GM19023 (cell line): ENCODE data around the gene FABP7.

Experiments used
- ATAC-seq: cut with Tn5 transposase; IDR thresholded peaks from one replicate; pipeline ENCODE4 v1.9.1; 2021; ENCODE audit warnings: mild to moderate bottlenecking, moderate library complexity; ENCODE audit not compliant: unreplicated experiment

The FABP7 gene

DNA sequence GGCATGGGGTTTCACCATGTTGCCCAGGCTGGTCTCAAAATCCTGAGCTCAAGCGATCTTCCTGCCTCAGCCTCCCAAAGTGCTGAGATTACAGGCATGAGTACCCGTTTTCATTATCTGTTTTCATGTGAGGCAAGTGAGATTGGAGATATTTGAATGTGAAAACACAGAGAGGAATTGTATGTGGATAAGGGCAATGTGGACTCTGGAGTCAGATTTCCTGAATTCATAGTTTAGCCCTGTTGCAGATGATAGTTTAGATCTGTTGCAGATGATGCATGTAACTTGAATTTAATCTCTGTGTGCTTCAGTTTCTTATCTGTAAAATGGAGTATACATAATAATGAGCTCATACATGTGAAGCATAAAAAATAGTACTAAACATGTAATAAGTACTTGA, 13.2 kb downstream of the FABP7 start:
- ATAC-seq: no peak

DNA sequence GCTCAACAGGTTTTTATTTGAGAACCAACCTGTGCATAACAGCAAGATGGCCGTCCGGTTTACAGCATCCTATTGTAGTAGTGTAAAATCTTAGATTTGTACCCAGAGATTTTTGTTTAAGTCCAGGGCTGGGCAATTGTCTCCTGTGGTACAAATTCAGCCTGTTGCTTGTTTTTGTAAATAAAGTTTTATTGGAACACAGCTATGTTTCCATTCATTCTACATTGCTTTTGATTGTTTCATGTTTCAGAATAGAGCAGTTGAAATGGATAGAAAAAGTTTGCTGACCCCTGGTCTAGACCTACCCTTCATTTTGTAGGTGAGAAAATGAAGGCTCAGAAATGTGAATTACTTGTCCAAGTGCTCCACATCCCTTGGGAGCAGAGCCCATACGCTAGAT, 18.0 kb downstream of the FABP7 start:
- ATAC-seq: no peak

DNA sequence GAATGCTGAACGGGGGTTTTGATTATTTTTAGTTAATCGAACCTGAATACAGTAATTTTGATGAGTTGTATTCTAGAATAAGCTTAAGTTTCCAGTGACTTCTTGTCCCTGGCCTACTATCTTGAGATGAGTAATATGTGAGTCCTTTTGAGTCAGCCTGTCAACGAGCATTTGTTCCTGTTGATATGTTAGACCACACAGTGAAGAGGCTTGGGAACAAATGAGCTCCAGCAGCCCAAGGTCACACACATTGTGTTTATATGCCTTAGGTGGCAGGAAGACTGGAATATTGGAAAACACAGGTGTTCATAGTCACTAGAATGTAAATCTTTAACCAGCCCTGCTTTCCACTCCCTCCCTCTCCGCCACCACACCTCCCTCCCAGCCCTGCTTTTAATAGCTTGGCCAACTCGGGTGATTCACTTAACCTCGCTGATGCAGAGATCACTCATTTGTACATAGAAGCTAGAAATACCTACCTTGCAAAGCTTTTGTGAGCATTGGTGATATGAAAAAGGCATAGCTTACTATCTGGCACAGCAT, 18.7 kb downstream of the FABP7 start:
- peak; percentile 75 for ATAC-seq

DNA sequence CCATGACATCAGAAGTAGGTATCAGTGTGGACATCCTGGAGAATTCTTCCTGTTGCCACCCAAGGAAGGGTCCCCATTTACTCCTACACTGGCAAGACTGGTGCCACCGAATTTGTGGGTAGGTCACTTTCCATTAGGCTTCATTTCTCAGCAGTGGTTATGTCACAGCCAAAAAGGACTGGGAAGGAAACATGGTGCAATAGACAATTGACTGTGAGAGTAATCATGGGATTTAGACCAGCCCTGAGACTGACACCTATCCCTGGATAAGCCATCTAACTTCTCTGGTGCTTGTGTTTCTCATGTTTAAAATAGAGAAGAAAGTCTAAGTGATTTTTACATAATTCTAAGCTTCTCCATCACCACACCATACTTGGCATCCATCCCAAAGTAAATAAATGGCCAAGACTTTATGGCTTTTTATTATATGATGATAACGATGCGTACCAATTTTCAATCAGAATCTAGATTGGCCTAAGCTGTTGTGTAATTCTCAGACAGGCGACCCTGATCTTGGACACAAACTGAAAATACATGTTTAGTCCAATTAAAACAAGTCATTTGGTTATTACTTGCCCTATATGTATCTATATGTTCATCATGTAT, 19.7 kb downstream of the FABP7 start:
- ATAC-seq: no peak

DNA sequence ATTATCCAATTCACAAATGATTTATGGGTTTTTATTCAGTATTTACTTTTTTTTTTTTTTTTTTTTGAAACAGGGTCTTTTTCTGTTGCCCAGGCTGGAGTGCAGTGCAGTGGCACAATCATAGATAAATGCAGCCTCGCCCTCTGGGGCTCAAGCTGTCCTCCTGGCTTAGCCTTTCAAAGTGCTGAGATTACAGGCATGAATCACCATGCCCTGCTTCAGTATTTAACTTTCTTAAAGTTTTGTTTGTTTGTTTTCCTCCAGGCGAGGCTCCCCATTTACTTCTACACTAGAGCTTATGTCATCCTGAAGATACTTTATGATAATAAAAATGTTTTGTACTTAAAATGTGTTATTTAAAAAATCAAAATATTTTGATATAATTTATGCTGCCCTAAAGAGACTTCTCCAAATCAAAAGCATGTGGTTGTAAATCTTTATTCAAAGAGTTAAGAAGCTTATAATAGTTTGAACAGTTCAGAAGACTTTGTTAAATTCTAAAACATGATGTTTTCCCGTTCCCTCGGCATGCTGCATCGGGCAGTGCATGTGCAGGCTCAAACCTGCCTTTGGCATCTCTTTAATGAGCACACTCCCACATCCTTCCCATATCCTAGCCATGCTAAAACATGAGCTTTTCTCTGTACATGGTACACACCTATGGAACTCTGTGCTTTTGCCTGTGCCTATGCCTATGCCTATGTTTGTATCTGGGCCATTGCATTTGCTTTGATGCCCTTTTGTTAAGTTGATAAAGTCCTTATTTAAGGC, 20.6 kb downstream of the FABP7 start:
- no peak for ATAC-seq

DNA sequence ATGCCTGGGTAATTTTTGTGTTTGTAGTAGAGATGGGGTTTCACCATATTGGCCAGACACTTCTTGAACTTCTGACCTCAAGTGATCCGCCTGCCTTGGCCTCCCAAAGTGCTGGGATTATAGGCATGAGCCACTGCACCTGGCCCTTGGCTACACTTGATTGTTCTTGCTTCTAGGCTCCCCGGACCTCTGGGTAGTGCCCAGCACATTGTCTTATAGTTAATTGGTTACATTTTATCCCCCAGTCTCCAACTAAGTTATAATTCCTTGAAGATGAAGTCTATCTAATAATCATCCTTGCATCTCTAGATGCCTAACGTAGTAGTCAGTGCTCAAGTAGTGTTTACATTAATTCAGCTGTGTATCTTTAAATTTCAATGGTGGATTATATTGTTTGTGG, 21.4 kb downstream of the FABP7 start:
- ATAC-seq: no peak

DNA sequence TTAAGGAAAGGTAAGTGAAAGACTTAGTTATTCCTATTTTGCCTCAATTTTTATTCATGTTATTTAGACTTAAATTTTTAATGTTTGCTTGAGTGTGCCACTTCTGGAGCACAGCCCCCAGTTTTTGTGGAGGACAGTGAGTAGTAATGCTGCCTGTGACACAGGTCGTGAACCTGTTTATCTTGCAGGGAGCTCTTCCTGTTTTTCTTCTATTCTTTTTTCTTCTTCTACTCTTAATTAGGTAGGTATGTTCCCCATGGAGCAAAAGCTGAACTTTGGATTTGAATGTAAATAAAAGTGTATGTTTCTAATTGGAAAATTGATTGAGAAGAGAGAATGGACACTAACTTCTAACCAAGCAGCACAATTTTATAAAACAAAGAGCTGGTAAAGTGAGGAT, 21.9 kb downstream of the FABP7 start:
- no peak for ATAC-seq

DNA sequence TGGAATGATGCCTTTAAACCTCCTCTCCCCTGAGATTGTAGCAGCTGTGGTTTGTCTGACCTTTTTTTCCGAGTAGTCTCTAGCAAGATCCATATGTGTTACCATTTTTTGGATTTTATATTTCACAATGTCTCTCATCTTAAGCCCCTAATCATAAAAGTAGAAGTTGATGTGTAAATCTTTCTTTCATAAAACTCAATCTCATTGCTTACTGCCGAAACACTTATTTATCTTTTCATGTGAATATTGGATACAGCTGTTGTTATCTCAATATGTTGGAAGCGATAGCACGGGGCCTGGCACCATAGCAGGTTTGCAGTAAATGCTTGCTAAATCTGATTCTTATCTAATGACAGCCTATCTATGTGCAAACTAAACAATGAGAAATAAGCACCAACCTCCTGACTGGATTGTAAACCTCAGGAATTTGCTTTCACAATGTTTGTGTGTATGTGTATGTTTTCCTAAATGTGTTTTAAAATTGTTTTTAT, 23.7 kb downstream of the FABP7 start:
- no peak for ATAC-seq

DNA sequence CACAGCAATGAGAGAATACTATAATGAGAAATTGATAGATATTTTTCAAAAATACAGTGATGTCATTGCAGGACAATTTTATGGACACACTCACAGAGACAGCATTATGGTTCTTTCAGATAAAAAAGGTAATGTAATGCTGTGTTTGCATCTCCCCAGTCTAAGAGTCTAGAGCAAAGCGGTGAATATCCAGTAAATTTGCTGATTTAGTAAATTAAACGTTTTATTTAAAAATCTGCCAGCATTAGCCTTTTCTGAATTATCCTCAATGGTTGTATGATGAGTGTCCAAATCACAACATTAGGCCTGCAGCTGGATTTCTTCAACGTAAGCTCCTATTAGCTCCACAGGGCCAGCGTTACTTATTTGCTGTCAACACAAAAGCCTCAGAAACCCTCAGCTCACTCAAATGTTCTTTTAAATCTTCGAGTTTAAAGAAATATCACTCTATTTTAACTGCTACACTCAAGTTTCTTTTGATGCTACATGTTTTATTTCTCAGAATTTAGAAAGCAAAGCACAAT, 25.5 kb downstream of the FABP7 start:
- ATAC-seq: no peak

DNA sequence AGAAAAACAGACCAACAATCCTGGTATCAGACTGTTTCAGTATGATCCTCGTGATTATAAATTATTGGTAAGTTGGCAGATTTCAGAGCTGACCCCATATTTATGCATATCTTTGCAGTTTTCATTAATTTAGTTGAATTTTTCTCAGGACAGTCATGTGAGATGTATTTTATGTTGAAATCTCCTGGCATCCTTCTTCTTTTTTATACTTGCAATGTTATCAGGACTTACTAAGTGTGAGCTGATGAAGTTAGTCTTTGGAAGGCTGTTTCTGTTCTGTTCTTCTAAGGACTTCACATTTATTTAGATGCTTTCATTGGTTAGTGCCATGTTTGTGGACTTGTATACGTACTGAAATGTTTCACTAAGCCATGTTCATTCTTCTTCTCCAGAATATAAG, 26.8 kb downstream of the FABP7 start:
- no peak for ATAC-seq

DNA sequence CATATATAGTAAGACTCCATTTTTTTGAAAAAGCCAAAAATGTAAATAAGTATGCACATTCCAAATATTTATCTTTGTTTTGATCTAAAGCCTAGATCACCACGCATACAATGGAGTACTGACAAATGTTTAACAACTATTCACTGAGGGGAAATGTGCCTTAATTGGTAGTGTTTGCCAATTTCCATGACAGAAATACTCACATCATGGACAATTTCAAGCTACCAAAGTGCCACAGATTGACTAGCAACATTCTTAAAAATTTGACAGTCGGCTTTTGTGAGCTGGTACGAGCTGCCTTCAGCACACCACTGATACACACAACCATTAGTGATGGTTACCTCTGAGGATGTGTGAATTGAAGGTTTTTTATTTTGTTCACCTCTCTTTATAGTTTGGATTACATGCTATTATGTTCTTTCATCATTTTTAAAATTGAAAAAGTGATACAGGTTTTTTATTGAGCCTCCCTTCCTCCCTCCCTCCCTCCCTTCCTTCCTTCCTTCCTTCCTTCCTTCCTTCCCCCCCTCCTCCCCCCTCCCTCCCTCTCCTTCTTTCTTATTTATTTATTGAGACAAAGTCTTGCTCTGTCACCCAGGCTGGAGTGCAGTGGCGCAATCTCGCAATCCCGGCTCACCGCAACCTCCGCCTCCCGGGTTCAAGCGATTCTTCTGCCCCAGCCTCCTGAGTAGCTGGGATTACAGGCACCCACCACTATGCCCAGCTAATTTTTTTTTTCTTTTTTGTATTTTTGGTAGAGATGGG, 28.8 kb downstream of the FABP7 start:
- no peak for ATAC-seq

DNA sequence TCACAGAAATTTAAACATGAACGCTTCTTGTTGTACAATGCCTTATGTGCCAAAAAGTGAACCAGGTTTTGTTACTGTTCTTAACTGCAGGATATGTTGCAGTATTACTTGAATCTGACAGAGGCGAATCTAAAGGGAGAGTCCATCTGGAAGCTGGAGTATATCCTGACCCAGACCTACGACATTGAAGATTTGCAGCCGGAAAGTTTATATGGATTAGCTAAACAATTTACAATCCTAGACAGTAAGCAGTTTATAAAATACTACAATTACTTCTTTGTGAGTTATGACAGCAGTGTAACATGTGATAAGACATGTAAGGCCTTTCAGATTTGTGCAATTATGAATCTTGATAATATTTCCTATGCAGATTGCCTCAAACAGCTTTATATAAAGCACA, 29.5 kb downstream of the FABP7 start:
- no peak for ATAC-seq

DNA sequence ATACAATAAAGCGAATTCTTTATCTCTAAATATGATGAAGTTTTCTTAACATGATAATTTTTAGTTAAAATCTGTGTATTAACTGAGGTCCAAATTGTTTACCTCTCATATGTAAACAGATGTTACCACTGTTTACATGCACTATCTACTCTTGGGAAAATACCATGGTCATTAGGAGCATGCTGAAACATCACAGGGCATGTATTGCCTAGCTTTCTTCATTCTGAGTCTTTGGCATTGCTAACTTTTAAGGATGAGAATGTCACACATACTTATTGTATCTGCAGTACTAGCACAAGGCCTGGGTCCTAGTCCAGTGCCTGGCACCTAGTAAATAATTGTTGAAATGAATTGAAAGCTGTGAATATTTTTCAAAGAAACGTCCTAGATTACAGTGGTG, 30.2 kb downstream of the FABP7 start:
- ATAC-seq: no peak

DNA sequence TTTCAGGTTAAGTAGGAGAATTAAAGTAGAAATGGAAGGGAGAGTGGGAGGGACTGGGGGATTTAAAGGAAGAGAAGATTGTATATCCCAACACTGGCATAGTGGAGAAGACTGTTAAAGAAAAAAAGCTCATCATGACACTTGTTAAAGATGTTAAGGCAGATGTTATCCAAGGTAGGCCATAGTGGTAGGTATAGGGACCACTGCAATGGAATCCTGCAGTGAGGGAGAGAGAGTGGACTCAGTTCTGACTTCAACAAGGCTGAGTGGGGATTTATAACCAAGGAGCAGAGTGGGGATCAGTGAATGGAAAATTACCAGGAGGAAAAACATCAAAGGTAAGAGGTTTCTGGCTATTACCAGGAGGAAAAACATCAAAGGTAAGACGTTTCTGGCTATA, 30.7 kb downstream of the FABP7 start:
- ATAC-seq: no peak

DNA sequence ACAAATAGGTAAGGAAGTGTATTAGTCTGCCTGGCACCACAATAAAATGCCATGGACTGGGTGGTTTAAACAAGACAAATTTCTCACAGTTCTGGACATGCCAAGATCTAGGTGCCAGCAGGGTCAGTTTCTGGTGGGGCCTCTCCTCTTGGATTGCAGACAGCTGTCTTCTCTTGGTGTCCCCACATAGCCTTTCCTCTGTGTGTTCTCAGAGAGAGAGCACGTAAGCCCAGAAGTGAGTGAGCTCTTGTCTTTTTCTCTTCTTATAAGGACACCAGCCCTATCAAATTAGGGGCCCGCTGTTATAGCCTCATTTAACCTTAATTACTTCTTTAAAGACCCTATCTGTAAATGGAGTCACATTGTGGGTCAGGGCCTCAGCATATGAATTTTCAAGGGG, 37.8 kb downstream of the FABP7 start:
- ATAC-seq: no peak

DNA sequence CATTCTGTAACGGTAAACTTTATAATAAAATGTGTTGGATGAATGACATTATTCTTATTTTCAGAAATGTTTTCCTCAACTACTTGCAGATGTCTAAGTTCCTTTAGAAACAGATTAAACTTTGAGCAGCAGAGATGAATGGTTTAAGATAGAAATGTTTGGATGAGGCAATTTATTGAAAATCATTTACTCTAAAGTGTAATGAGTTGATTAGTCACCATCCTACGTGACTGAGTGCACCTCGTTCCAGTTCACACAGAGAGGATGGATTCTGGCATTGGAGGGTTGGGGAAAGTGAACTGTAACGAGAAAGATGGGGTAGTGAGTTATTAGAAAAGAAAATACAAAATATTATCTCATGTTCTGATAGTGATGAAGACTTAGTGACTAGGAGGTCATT, 38.2 kb downstream of the FABP7 start:
- no peak for ATAC-seq

DNA sequence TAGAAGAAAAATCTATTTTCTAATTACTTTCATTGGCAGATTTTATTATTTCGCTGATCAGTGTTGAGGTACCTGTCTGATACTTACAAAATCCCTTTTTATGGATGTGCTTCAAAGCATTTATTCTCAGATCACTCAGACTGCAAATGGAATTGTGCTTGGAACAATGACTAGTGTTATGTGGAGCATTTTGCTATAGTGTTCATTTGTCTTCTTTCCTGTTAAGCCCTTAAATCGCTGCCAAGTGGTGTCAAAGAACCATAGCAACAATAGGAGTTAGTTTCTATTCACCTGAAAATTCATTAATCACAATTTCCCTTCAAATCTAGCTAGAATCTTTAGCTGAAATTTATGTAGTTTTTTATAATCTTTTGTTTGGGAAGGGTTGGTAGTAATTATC, 39.4 kb downstream of the FABP7 start:
- no peak for ATAC-seq

DNA sequence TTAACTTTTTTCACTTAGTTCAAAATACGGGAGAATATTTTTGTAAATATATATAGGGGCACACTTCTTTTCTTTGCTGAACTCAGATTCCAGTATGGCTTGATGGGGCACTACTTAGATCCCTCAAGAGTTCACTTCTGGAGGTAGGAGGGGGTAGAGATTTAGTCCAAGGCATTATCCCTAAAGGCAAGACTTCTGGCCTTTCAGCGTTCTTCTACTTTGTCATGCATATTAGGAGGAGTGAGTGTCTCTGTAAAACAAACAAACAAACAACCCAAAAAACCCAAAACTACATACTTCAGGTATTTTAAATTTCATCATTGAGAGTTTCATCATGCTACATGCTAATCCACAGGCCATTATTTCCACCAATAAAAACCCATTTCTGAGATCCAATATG, 41.6 kb downstream of the FABP7 start:
- no peak for ATAC-seq

DNA sequence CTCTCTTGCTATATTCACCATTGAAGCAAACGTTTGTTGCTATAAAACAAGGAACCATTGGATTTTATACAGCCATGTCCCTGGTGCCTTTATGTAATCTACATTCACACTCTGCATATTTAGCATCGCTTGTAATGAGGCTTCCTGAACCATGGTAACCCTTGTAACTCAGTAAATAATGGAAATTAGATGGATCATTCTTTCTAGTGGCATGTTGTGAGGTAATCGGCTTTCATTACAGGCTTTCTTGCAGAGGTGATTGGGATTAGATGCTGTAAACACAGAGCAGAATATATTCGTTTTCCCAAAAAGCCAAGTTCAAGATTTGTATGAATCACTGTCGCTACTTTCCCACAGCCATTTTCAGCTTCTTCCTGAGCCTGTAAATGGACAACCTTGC, 45.6 kb downstream of the FABP7 start:
- no peak for ATAC-seq

DNA sequence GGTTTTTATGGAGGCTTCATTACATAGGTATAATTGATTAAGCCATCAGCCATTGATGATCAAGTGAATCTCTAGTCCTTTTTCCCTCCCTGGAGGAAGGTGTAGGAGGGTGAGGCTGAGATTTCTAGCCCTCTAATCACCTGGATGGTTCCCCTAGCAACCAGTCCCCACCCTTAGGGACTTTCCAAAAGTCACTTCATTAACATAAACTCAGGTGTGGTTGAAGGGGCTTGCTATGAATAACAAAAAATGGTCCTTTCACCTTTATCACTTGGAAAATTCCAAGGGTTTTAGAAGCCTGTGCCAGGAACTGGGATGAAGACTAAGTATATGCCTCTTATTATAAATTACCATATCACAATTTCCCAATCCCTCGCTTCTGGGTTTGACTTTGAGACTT, 49.9 kb downstream of the FABP7 start:
- no peak for ATAC-seq

DNA sequence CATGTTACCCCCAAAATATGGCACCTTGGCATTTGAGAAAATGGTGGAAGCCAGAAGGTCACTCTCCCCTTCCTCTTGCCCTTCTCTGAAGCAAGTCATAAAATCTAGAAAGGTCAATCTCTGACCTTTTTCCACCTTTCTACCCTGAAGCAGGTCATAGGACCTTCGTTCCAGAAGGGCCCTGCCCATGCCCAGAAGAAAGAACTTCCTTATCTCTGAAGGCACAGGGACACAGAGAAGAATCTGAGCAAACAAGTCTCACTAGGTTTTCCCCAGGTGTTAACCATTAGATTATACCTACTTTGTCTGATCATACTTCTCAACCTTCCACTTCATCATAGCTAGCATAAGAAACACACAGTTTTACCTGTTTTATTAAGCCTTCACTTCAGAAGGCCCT, 52.0 kb downstream of the FABP7 start:
- ATAC-seq: no peak

DNA sequence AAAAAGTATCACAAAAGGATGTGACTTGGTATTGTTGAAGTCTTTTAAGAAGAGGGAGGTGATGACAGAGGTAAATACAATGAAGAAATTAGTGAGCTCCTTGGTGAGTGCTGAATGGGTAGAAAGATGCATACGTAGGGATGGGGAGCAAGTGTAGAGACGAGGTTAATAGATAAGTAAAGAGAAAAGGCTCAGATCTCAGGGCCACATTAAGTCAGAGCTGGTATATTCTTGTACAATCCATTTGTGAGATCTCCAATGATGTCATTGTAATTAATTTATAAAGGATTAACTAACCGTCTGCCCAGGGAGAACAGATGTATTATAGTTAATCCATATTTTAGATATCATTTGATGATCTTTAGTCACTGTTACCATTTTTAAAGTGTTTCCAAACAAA, 52.9 kb downstream of the FABP7 start:
- ATAC-seq: no peak
